HG03469 (cell line): ENCODE data around the gene PLA2G6.

Source experiments
- ATAC-seq: cut with Tn5 transposase; IDR thresholded peaks from one replicate; pipeline ENCODE4 v1.9.1; 2021; ENCODE audit warnings: mild to moderate bottlenecking, moderate library complexity, moderate number of reproducible peaks; ENCODE audit not compliant: unreplicated experiment

PLA2G6 gene

GRCh38 chr22:38112381-38112780, 69.2 kb downstream of the PLA2G6 start:
- no peak for ATAC-seq

GRCh38 chr22:38111925-38112355, 69.7 kb downstream of the PLA2G6 start:
- no peak for ATAC-seq

- ATAC-seq, result no peak
Measured at GRCh38 chr22:38110863-38111852, 70.5 kb downstream of the PLA2G6 start.

- no peak for ATAC-seq
Measured at GRCh38 chr22:38110008-38110862, 71.4 kb downstream of the PLA2G6 start, which contains the start of gene BAIAP2L2. Gene BAIAP2L2, minus strand, starts transcription at chr22:38110684. Its CDS starts 159 bp downstream, at chr22:38110525.

GRCh38 chr22:38109371-38110001, 72.1 kb downstream of the PLA2G6 start:
- ATAC-seq, result no peak

- no peak for ATAC-seq
Measured at GRCh38 chr22:38108561-38109319, 72.9 kb downstream of the PLA2G6 start.

GRCh38 chr22:38107692-38108515, 73.7 kb downstream of the PLA2G6 start:
- no peak for ATAC-seq

GRCh38 chr22:38106814-38107578, 74.6 kb downstream of the PLA2G6 start:
- ATAC-seq, result no peak

- ATAC-seq, result no peak
Measured at GRCh38 chr22:38104084-38104483, 77.5 kb downstream of the PLA2G6 start.

- ATAC-seq, result no peak
Measured at GRCh38 chr22:38103641-38104040, 78.0 kb downstream of the PLA2G6 start.

- no peak for ATAC-seq
Measured at GRCh38 chr22:38098410-38099249, 83.0 kb downstream of the PLA2G6 start.

- ATAC-seq, result no peak
Measured at GRCh38 chr22:38097557-38098409, 83.8 kb downstream of the PLA2G6 start.

GRCh38 chr22:38097058-38097457, 84.6 kb downstream of the PLA2G6 start:
- no peak for ATAC-seq

- no peak for ATAC-seq
Measured at GRCh38 chr22:38089474-38089851, 92.2 kb downstream of the PLA2G6 start.

GRCh38 chr22:38088629-38089473, 92.8 kb downstream of the PLA2G6 start:
- no peak for ATAC-seq

GRCh38 chr22:38087855-38088254, 93.8 kb downstream of the PLA2G6 start:
- no peak for ATAC-seq
